NCI-H1417 treated with DMSO at 0.1 percent for 48 hours (cell line): ENCODE data around the gene PRSS33.

ENCODE experiments used
- DNase-seq: peaks from one replicate; lab custom pipeline; 2025; lab: John Stamatoyannopoulos, UW

The PRSS33 gene

GRCh38 chr16:2763173-2763572 lies 24.2 kb downstream of the PRSS33 start:
- DNase-seq: no peak

- no peak for DNase-seq
These were observed 24.6 kb downstream of the PRSS33 start for GRCh38 chr16:2762711-2763110.

- no peak for DNase-seq
These were observed 25.3 kb downstream of the PRSS33 start for GRCh38 chr16:2761886-2762583.

GRCh38 chr16:2761472-2761871 lies 25.9 kb downstream of the PRSS33 start:
- DNase-seq: no peak

GRCh38 chr16:2757344-2757743 lies 30.0 kb downstream of the PRSS33 start:
- no peak for DNase-seq

GRCh38 chr16:2756288-2757015 lies 30.9 kb downstream of the PRSS33 start:
- DNase-seq: no peak

GRCh38 chr16:2755158-2755557 lies 32.2 kb downstream of the PRSS33 start:
- DNase-seq: no peak

GRCh38 chr16:2753733-2754020 lies 33.7 kb downstream of the PRSS33 start:
- no peak for DNase-seq

- peak; percentile 48 for DNase-seq
These were observed 34.3 kb downstream of the PRSS33 start for GRCh38 chr16:2752850-2753732.

GRCh38 chr16:2752035-2752849 lies 35.1 kb downstream of the PRSS33 start, which contains the start of gene SRRM2:
Gene SRRM2, plus strand, starts transcription at chr16:2752638. Its CDS starts 3,727 bp downstream, at chr16:2756365.
- peak; percentile 88 for DNase-seq

- DNase-seq: no peak
These were observed 35.8 kb downstream of the PRSS33 start for GRCh38 chr16:2751577-2752034.

- no peak for DNase-seq
These were observed 37.4 kb downstream of the PRSS33 start for GRCh38 chr16:2749936-2750335.

- no peak for DNase-seq
These were observed 37.9 kb downstream of the PRSS33 start for GRCh38 chr16:2749476-2749875.

- no peak for DNase-seq
These were observed 38.5 kb downstream of the PRSS33 start for GRCh38 chr16:2748757-2749455.

- no peak for DNase-seq
These were observed 41.4 kb downstream of the PRSS33 start for GRCh38 chr16:2745961-2746360.

GRCh38 chr16:2745116-2745890 lies 42.1 kb downstream of the PRSS33 start:
- no peak for DNase-seq

GRCh38 chr16:2744711-2745110 lies 42.6 kb downstream of the PRSS33 start:
- no peak for DNase-seq

GRCh38 chr16:2743007-2743810 lies 44.2 kb downstream of the PRSS33 start:
- no peak for DNase-seq

- DNase-seq: no peak
These were observed 44.9 kb downstream of the PRSS33 start for GRCh38 chr16:2742323-2743006.
